ENCODE results near the gene NEUROG3.

Gene NEUROG3

GRCh38 chr10:69573056-69573806 is at the start of gene NEUROG3:
TSS of gene NEUROG3 (minus strand) at chr10:69573422. CDS start at chr10:69573043, 379 bp downstream.
- ChIA-PET POLR2A (no interaction called here), CTCF (interaction anchor here (0.6 to 1.2 kb wide), 3 partner anchors 14 to 131 kb away, joined by 3 to 4 read pairs (median 3); no protein-coding TSS in a partner anchor)
- peak; percentile 39 for DNase-seq (ENCODE audit: extremely low spot score)
- TF ChIP-seq ZNF384 (IDR thresholded peaks at IDR 0.05) (no peak), FOXM1 (IDR thresholded peaks at IDR 0.05; ENCODE audit: borderline replicate concordance) (no peak), L3MBTL2 (conservative IDR thresholded peaks at IDR 0.05) (peak; percentile 44), PKNOX1 (IDR thresholded peaks at IDR 0.05) (no peak), HDGF (IDR thresholded peaks at IDR 0.05; ENCODE audit: borderline replicate concordance) (no peak), FOXA1 (IDR thresholded peaks at IDR 0.05) (no peak), BHLHE40 (IDR thresholded peaks at IDR 0.05; ENCODE audit: borderline replicate concordance) (no peak)

- DNase-seq (ENCODE audit: extremely low spot score) = no peak
- ChIA-PET POLR2A (no interaction called here), CTCF (no interaction called here)
- no peak for TF ChIP-seq FOXK2 (IDR thresholded peaks at IDR 0.05)
- no peak for TF ChIP-seq FOXM1 (IDR thresholded peaks at IDR 0.05; ENCODE audit: borderline replicate concordance)
- TF ChIP-seq NFRKB (IDR thresholded peaks at IDR 0.05) = no peak
- TF ChIP-seq FOXA1 (IDR thresholded peaks at IDR 0.05) = no peak
- no peak for TF ChIP-seq CTBP1 (IDR thresholded peaks at IDR 0.05; ENCODE audit: borderline replicate concordance)
- no peak for TF ChIP-seq L3MBTL2 (conservative IDR thresholded peaks at IDR 0.05)
- no peak for TF ChIP-seq PKNOX1 (IDR thresholded peaks at IDR 0.05)
- no peak for TF ChIP-seq ZNF384 (IDR thresholded peaks at IDR 0.05)
- TF ChIP-seq BHLHE40 (IDR thresholded peaks at IDR 0.05; ENCODE audit: borderline replicate concordance) = no peak
- no peak for TF ChIP-seq HDGF (IDR thresholded peaks at IDR 0.05; ENCODE audit: borderline replicate concordance)
- no peak for TF ChIP-seq SP1 (IDR thresholded peaks at IDR 0.05)
- TF ChIP-seq TARDBP (IDR thresholded peaks at IDR 0.05) = no peak
- TF ChIP-seq ELF4 (IDR thresholded peaks at IDR 0.05) = no peak
- TF ChIP-seq LEF1 (IDR thresholded peaks at IDR 0.05; ENCODE audit: borderline replicate concordance) = no peak
- no peak for TF ChIP-seq ARNT (IDR thresholded peaks at IDR 0.05)
- TF ChIP-seq SUZ12 (IDR thresholded peaks at IDR 0.05) = no peak
Observed at GRCh38 chr10:69620625-69621024, 47.4 kb upstream of the NEUROG3 start.

GRCh38 chr10:69619626-69620025 is 46.4 kb upstream of the NEUROG3 start:
- ChIA-PET CTCF (no interaction called here), POLR2A (interaction anchor here (0.8 kb wide), 1 partner anchor 10 kb away, joined by 3 read pairs; no protein-coding TSS in a partner anchor)
- TF ChIP-seq ELF4 (IDR thresholded peaks at IDR 0.05) = no peak
- DNase-seq (ENCODE audit: extremely low spot score) = no peak

GRCh38 chr10:69618746-69619145 is 45.5 kb upstream of the NEUROG3 start:
- ChIA-PET CTCF (interaction anchor here (0.7 kb wide), 1 partner anchor 9 kb away, joined by 3 read pairs; no protein-coding TSS in a partner anchor), POLR2A (no interaction called here)
- DNase-seq (ENCODE audit: extremely low spot score) = no peak
- no peak for TF ChIP-seq ARNT (IDR thresholded peaks at IDR 0.05)
- TF ChIP-seq L3MBTL2 (conservative IDR thresholded peaks at IDR 0.05) = no peak
- TF ChIP-seq LEF1 (IDR thresholded peaks at IDR 0.05; ENCODE audit: borderline replicate concordance) = no peak
- no peak for TF ChIP-seq FOXM1 (IDR thresholded peaks at IDR 0.05; ENCODE audit: borderline replicate concordance)
- no peak for TF ChIP-seq FOXA1 (IDR thresholded peaks at IDR 0.05)
- no peak for TF ChIP-seq PKNOX1 (IDR thresholded peaks at IDR 0.05)
- TF ChIP-seq BHLHE40 (IDR thresholded peaks at IDR 0.05; ENCODE audit: borderline replicate concordance) = no peak
- no peak for TF ChIP-seq SUZ12 (IDR thresholded peaks at IDR 0.05)
- no peak for TF ChIP-seq ELF4 (IDR thresholded peaks at IDR 0.05)
- TF ChIP-seq ZNF384 (IDR thresholded peaks at IDR 0.05) = no peak
- TF ChIP-seq NFRKB (IDR thresholded peaks at IDR 0.05) = no peak
- no peak for TF ChIP-seq HDGF (IDR thresholded peaks at IDR 0.05; ENCODE audit: borderline replicate concordance)
- no peak for TF ChIP-seq TARDBP (IDR thresholded peaks at IDR 0.05)
- no peak for TF ChIP-seq SP1 (IDR thresholded peaks at IDR 0.05)
- TF ChIP-seq FOXK2 (IDR thresholded peaks at IDR 0.05) = no peak

GRCh38 chr10:69616358-69616757 is 43.1 kb upstream of the NEUROG3 start:
- ChIA-PET POLR2A (no interaction called here), CTCF (interaction anchor here (1.0 kb wide), 1 partner anchor 20 kb away, joined by 3 read pairs; no protein-coding TSS in a partner anchor)
- no peak for TF ChIP-seq BHLHE40 (IDR thresholded peaks at IDR 0.05; ENCODE audit: borderline replicate concordance)
- TF ChIP-seq ARNT (IDR thresholded peaks at IDR 0.05) = no peak
- no peak for TF ChIP-seq ELF4 (IDR thresholded peaks at IDR 0.05)
- TF ChIP-seq L3MBTL2 (conservative IDR thresholded peaks at IDR 0.05) = no peak
- no peak for TF ChIP-seq FOXM1 (IDR thresholded peaks at IDR 0.05; ENCODE audit: borderline replicate concordance)
- no peak for TF ChIP-seq HDGF (IDR thresholded peaks at IDR 0.05; ENCODE audit: borderline replicate concordance)
- TF ChIP-seq PKNOX1 (IDR thresholded peaks at IDR 0.05) = no peak
- no peak for TF ChIP-seq FOXA1 (IDR thresholded peaks at IDR 0.05)
- no peak for TF ChIP-seq TARDBP (IDR thresholded peaks at IDR 0.05)
- DNase-seq (ENCODE audit: extremely low spot score) = no peak

Data from HEK293T (cell line).